H9 (cell line): ENCODE measurements around the gene SLC34A1. TPM values are rescaled to one million over a fixed set of nuclear protein-coding genes. Genes with fewer than 3 reads are reported as not detected.

Source experiments
- DNase-seq: peaks from one replicate; pipeline ENCODE4 v3.0.0-alpha.2; 2017
- H2AFZ ChIP-seq: one replicate; pipeline ENCODE4 v1.6.1; 2013; ENCODE audit warnings: mild to moderate bottlenecking, low read length, control low read depth, moderate library complexity
- H2AK5ac ChIP-seq: 2 replicates; pipeline ENCODE4 v1.6.1; 2013; ENCODE audit warnings: low read length, control low read depth, mixed read lengths; ENCODE audit not compliant: insufficient read length
- H2BK120ac ChIP-seq: one replicate; pipeline ENCODE4 v1.6.1; 2013; ENCODE audit warnings: low read depth, mild to moderate bottlenecking, low read length, control low read depth, inconsistent platforms; ENCODE audit not compliant: poor library complexity, severe bottlenecking
- H2BK12ac ChIP-seq: 2 replicates; pipeline ENCODE4 v1.6.1; 2013; ENCODE audit warnings: low read length, control low read depth, mixed read lengths, low read depth; ENCODE audit not compliant: insufficient read length
- H2BK15ac ChIP-seq: 2 replicates; pipeline ENCODE4 v1.6.1; 2013; ENCODE audit warnings: low read depth, low read length, control low read depth
- H2BK20ac ChIP-seq: one replicate; pipeline ENCODE4 v1.6.1; 2013; ENCODE audit warnings: low read depth, mild to moderate bottlenecking, low read length, control low read depth, inconsistent platforms; ENCODE audit not compliant: poor library complexity, severe bottlenecking
- H2BK5ac ChIP-seq: 2 replicates; pipeline ENCODE4 v1.6.1; 2013; ENCODE audit warnings: low read length, control low read depth, mixed read lengths; ENCODE audit not compliant: insufficient read length
- H3K14ac ChIP-seq: 2 replicates; pipeline ENCODE4 v1.6.1; 2013; ENCODE audit warnings: low read length, control low read depth; ENCODE audit not compliant: insufficient read depth
- H3K18ac ChIP-seq: 2 replicates; pipeline ENCODE4 v1.6.1; 2013; ENCODE audit warnings: low read depth, mild to moderate bottlenecking, mixed read lengths, low read length, control low read depth; ENCODE audit not compliant: insufficient read length
- H3K23ac ChIP-seq: 2 replicates; pipeline ENCODE4 v1.6.1; 2013; ENCODE audit warnings: low read length, control low read depth, mixed read lengths, low read depth; ENCODE audit not compliant: insufficient read length
- H3K23me2 ChIP-seq: 2 replicates; pipeline ENCODE4 v1.6.1; 2013; ENCODE audit warnings: low read depth, mild to moderate bottlenecking, mixed read lengths, low read length, control low read depth; ENCODE audit not compliant: insufficient read length, poor library complexity, severe bottlenecking
- H3K27ac ChIP-seq: 2 replicates; pipeline ENCODE4 v1.5.1; 2013; ENCODE audit warnings: low read length, control low read depth, mixed read lengths, low read depth; ENCODE audit not compliant: insufficient read length
- H3K27me3 ChIP-seq: 2 replicates; pipeline ENCODE4 v1.6.1; 2013; ENCODE audit warnings: low read length, control low read depth, inconsistent platforms; ENCODE audit not compliant: insufficient read depth
- H3K4ac ChIP-seq: 2 replicates; pipeline ENCODE4 v1.6.1; 2013; ENCODE audit warnings: low read depth, mild to moderate bottlenecking, control low read depth, inconsistent platforms, low read length, moderate library complexity
- H3K4me1 ChIP-seq: 2 replicates; pipeline ENCODE4 v1.6.1; 2013; ENCODE audit warnings: low read length, control low read depth, inconsistent platforms; ENCODE audit not compliant: insufficient read depth
- H3K4me2 ChIP-seq: 2 replicates; pipeline ENCODE4 v1.6.1; 2013; ENCODE audit warnings: low read length, control low read depth, mixed read lengths; ENCODE audit not compliant: insufficient read length, insufficient read depth
- H3K56ac ChIP-seq: 2 replicates; pipeline ENCODE4 v1.6.1; 2013; ENCODE audit warnings: low read depth, mild to moderate bottlenecking, mixed read lengths, low read length, control low read depth; ENCODE audit not compliant: insufficient read length
- H3K79me1 ChIP-seq: 2 replicates; pipeline ENCODE4 v1.6.1; 2013; ENCODE audit warnings: low read depth, mild to moderate bottlenecking, moderate library complexity, low read length, control low read depth, inconsistent platforms; ENCODE audit not compliant: insufficient read depth, poor library complexity, severe bottlenecking
- H3K79me2 ChIP-seq: 2 replicates; pipeline ENCODE4 v1.6.1; 2013; ENCODE audit warnings: low read length, control low read depth, inconsistent platforms; ENCODE audit not compliant: insufficient read depth
- H3K9ac ChIP-seq: 2 replicates; pipeline ENCODE4 v1.6.1; 2013; ENCODE audit warnings: low read length, control low read depth, mixed read lengths; ENCODE audit not compliant: insufficient read length; ENCODE audit errors: extremely low read depth
- H3K9me3 ChIP-seq: one replicate; pipeline ENCODE4 v1.6.1; 2013; ENCODE audit warnings: low read depth, low read length, inconsistent platforms; ENCODE audit not compliant: control insufficient read depth
- H3T11ph ChIP-seq: one replicate; pipeline ENCODE4 v1.6.1; 2013; ENCODE audit warnings: mild to moderate bottlenecking, low read length, control low read depth, inconsistent platforms
- H4K20me1 ChIP-seq: one replicate; pipeline ENCODE4 v1.6.1; 2013; ENCODE audit not compliant: control insufficient read depth, insufficient read length, insufficient read depth
- H4K5ac ChIP-seq: 2 replicates; pipeline ENCODE4 v1.6.1; 2013; ENCODE audit warnings: low read depth, mild to moderate bottlenecking, mixed read lengths, low read length, control low read depth; ENCODE audit not compliant: insufficient read length
- H4K8ac ChIP-seq: replicated peaks from 2 replicates; pipeline ENCODE4 v1.6.1; 2013; ENCODE audit warnings: low read length, control low read depth, mixed read lengths, low read depth; ENCODE audit not compliant: insufficient read length
- H4K91ac ChIP-seq: 2 replicates; pipeline ENCODE4 v1.6.1; 2013; ENCODE audit warnings: low read depth, mild to moderate bottlenecking, moderate library complexity, mixed read lengths, low read length, control low read depth; ENCODE audit not compliant: insufficient read length
- H3K27ac Mint-ChIP-seq, 3 experiments: 2 replicates in 2 of 3; 3 replicates in 1 of 3; pipeline ENCODE4 v1.8.0; 2020 to 2021; ENCODE audit warnings: mixed read lengths in 3 of 3, mild to moderate bottlenecking in 1 of 3, moderate library complexity in 1 of 3
- H3K27me3 Mint-ChIP-seq: 2 replicates; pipeline ENCODE4 v1.8.0; 2021; ENCODE audit warnings: low read depth, mild to moderate bottlenecking, moderate library complexity, mixed read lengths
- H3K36me3 Mint-ChIP-seq, 3 experiments: 2 replicates in 2 of 3; 3 replicates in 1 of 3; pipeline ENCODE4 v1.8.0; 2020 to 2021; ENCODE audit warnings: low read depth in 3 of 3, mixed read lengths in 3 of 3; ENCODE audit not compliant: insufficient read depth in 1 of 3
- H3K4me1 Mint-ChIP-seq, 2 experiments: 2 replicates each; pipeline ENCODE4 v1.8.0; 2020; ENCODE audit warnings: mixed read lengths in 2 of 2
- H3K4me3 Mint-ChIP-seq, 2 experiments: 2 replicates in 1 of 2; 3 replicates in 1 of 2; pipeline ENCODE4 v1.8.0; 2020 to 2021; ENCODE audit warnings: mild to moderate bottlenecking in 2 of 2, mixed read lengths in 2 of 2, moderate library complexity in 1 of 2
- H3K9me3 Mint-ChIP-seq, 2 experiments: 2 replicates in 1 of 2; 3 replicates in 1 of 2; pipeline ENCODE4 v1.8.0; 2020; ENCODE audit warnings: mild to moderate bottlenecking in 2 of 2, mixed read lengths in 2 of 2, moderate library complexity in 1 of 2
- WGBS: extraction: QIAGEN DNeasy Blood & Tissue Kit; methylation state at CpG from one replicate; pipeline ENCODE4 v1.1.7; 2013; ENCODE audit warnings: missing lambda C conversion rate, low lambda C conversion rate, mixed read lengths; ENCODE audit not compliant: insufficient read length; ENCODE audit errors: extremely low coverage; 5-methylcytosine and 5-hydroxymethylcytosine counted together
- total RNA-seq: library from RNA; stranded (reverse); gene quantifications from 2 replicates; pipeline ENCODE4 v1.2.1, GENCODE V29; 2021
- TF ChIP-seq, protein P1 (sequence below): fragments of 200-600 bp; sonication (generic); conservative IDR thresholded peaks from 3 replicates; pipeline ENCODE4 v1.8.0; 2021; ENCODE audit warnings: antibody characterized with exemption, mild to moderate bottlenecking

Gene SLC34A1
- total RNA-seq, 1 experiment from 2014 or later, result not detected

DNA sequence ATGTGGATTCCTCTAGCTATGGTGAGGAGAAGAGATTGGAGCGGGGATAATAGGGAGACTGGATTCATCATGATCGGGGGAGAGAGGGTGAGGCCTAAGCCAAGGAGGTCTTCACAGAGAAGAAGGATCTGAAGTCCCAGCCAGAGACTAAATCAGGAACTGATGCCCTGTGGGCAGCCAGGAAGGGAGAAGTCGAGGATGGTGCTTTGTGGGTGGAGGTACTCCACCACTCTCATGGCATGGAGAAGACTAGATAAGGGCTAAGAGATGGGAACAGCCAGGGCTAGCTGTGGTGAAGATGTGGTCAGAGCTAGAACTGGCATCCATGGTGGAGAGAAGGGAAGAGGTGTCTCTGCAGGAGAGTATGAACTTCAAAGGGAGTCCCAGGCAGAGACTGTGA is 29.5 kb upstream of the SLC34A1 start:
- Mint-ChIP-seq H3K27ac (no peak overlapping the region), H3K4me1 (peaks cover 14 to 19% of the 10 kb centered on the region in 2 experiments), H3K36me3 (peaks cover 2 to 5% (median 3%) of the 10 kb centered on the region in 3 experiments; a peak in 5 of 7 replicates), H3K27me3 (peaks cover 47% of the 10 kb centered on the region), H3K9me3 (peaks cover 3 to 4% of the 10 kb centered on the region in 2 experiments; a peak in 4 of 5 replicates), H3K4me3 (no peak overlapping the region; a peak in 1 of 5 replicates)
- no peak overlapping the region for H2BK12ac ChIP-seq
- no peak overlapping the region for H4K8ac ChIP-seq
- H3K4me2 ChIP-seq, result no peak overlapping the region
- H3K23ac ChIP-seq, result no peak overlapping the region
- no peak overlapping the region for H2BK20ac ChIP-seq
- H3K79me1 ChIP-seq, result peaks cover 4% of the 10 kb centered on the region
- H3K27ac ChIP-seq, result no peak overlapping the region
- TF ChIP-seq, protein P1, sequence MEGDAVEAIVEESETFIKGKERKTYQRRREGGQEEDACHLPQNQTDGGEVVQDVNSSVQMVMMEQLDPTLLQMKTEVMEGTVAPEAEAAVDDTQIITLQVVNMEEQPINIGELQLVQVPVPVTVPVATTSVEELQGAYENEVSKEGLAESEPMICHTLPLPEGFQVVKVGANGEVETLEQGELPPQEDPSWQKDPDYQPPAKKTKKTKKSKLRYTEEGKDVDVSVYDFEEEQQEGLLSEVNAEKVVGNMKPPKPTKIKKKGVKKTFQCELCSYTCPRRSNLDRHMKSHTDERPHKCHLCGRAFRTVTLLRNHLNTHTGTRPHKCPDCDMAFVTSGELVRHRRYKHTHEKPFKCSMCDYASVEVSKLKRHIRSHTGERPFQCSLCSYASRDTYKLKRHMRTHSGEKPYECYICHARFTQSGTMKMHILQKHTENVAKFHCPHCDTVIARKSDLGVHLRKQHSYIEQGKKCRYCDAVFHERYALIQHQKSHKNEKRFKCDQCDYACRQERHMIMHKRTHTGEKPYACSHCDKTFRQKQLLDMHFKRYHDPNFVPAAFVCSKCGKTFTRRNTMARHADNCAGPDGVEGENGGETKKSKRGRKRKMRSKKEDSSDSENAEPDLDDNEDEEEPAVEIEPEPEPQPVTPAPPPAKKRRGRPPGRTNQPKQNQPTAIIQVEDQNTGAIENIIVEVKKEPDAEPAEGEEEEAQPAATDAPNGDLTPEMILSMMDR, result no peak
- peaks cover 7% of the 10 kb centered on the region for H3K23me2 ChIP-seq
- H3K4ac ChIP-seq, result no peak overlapping the region
- H2BK15ac ChIP-seq, result no peak overlapping the region
- no peak overlapping the region for H2BK5ac ChIP-seq
- no peak overlapping the region for H3K18ac ChIP-seq
- H3K79me2 ChIP-seq, result peaks cover 13% of the 10 kb centered on the region
- peaks cover 3% of the 10 kb centered on the region; the same call in 1 of the 2 replicates for H3K4me1 ChIP-seq
- no peak overlapping the region for H3T11ph ChIP-seq
- H2BK120ac ChIP-seq, result no peak overlapping the region
- H3K14ac ChIP-seq, result no peak overlapping the region
- no peak for DNase-seq
- no peak overlapping the region for H2AFZ ChIP-seq
- H2AK5ac ChIP-seq, result no peak overlapping the region
- H3K9ac ChIP-seq, result no peak overlapping the region
- no peaks in the 10 kb centered on the region for H3K9me3 ChIP-seq
- H4K20me1 ChIP-seq, result no peaks in the 10 kb centered on the region
- no peak overlapping the region for H4K91ac ChIP-seq
- H3K56ac ChIP-seq, result no peak overlapping the region
- WGBS, result no CpG with 5 or more reads among the region's 3 CpGs
- H4K5ac ChIP-seq, result no peak overlapping the region
- H3K27me3 ChIP-seq, result no peaks in the 10 kb centered on the region
